DOHH2 (cell line): Measurements from ENCODE around the gene SLC22A12.

Experiments used
- EZH2phosphoT487 ChIP-seq: fragments of 200-600 bp; sonication (generic); IDR thresholded peaks from 2 replicates; pipeline ENCODE4 v1.6.1; 2017; ENCODE audit warnings: borderline replicate concordance, mild to moderate bottlenecking, antibody characterized with exemption, low read length, moderate library complexity, mixed read lengths
- TF ChIP-seq, protein P1 (sequence below): fragments of 200-600 bp; sonication (generic); IDR thresholded peaks from one replicate; pipeline ENCODE4 v1.5.1; 2014; ENCODE audit warnings: antibody characterized with exemption, mild to moderate bottlenecking, low read depth, low read length; ENCODE audit not compliant: poor library complexity, severe bottlenecking

GRCh38 chr11:64556721-64557250, 34.2 kb upstream of the SLC22A12 start:
- TF ChIP-seq, protein P1, sequence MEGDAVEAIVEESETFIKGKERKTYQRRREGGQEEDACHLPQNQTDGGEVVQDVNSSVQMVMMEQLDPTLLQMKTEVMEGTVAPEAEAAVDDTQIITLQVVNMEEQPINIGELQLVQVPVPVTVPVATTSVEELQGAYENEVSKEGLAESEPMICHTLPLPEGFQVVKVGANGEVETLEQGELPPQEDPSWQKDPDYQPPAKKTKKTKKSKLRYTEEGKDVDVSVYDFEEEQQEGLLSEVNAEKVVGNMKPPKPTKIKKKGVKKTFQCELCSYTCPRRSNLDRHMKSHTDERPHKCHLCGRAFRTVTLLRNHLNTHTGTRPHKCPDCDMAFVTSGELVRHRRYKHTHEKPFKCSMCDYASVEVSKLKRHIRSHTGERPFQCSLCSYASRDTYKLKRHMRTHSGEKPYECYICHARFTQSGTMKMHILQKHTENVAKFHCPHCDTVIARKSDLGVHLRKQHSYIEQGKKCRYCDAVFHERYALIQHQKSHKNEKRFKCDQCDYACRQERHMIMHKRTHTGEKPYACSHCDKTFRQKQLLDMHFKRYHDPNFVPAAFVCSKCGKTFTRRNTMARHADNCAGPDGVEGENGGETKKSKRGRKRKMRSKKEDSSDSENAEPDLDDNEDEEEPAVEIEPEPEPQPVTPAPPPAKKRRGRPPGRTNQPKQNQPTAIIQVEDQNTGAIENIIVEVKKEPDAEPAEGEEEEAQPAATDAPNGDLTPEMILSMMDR, result no peak
- TF ChIP-seq EZH2phosphoT487, result no peak
